GM08714 (cell line): ENCODE measurements around the gene SRP14.
"Not testable (repeated sequence)": the region's sequence is repeated elsewhere in the genome, so short reads cannot be mapped to it uniquely, and the experiment has no call there.

Experiments
- H3K4me3 ChIP-seq: fragments of 200-500 bp; sonication (Bioruptor generic); 2 replicates; pipeline ENCODE4 v1.5.1; 2014; ENCODE audit warnings: mild to moderate bottlenecking, low read length, inconsistent platforms
- ZNF274 ChIP-seq: IDR thresholded peaks from 2 replicates; pipeline ENCODE4 v1.6.1; 2012; ENCODE audit warnings: mild to moderate bottlenecking, low read depth, low read length

SRP14 gene

DNA sequence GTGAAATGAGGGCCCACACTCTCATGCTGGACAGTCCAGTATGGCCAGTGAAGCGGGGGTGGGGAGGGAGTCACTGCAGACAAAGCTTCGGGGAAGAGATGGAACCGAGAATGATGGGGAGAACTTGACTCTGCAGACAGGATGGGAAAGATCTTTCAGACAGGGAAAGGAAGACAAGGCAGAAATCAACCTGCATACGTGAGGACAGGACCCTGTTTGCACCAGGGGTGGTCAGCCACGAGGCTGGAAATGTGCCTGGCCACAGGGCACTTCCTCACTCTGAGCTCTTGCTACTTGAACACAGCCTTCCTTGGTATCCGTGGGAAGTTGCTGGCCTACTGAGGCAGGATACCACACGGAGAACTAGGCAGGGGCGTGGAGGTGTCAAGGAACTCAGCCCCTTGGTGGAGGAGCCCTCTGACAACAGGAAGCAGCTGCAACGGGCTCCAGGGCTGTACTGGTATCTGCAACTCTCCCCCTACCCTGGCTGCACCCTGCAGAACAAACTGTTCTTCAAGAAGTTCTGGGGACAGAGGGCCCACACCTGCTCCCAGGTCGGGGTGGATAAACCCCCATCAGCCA lies 9.3 kb upstream of the SRP14 start:
- no peak overlapping the region for H3K4me3 ChIP-seq
- no peak for TF ChIP-seq ZNF274

GRCh38 chr15:40047415-40048210 lies 8.6 kb upstream of the SRP14 start:
- TF ChIP-seq ZNF274: no peak
- H3K4me3 ChIP-seq: no peak overlapping the region

DNA sequence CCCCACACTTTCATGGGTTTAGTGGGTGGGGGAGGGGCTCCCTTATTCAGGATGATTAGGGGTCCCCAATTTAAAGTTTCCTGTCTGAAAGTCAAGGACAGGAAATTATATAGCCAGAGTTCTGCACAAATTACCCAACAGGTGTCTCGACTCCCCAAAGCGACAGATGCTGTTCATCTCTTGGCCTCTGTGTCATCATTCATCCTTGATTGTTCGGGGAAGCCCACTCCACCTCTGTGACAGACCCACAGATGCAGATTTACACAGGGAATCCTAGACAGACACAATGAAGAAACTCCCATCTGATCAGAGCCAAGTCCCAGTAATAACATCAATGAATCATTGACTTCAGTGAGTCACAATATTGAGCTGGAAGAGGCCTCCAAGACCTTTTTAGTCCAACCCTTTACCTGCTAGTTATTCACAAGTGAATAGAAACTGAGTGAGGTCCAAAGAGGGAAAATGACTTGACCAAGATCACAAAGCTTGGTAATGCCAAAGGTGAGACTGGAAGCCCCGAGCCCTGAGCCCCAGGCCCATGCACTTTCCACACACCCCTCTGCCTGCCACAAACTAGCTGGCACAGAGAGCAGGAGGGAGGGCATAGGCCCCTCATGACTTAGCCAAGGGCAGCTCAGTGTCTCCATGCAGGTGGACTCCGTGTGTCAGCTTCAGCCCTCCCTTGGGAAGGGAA lies 7.9 kb upstream of the SRP14 start:
- TF ChIP-seq ZNF274: no peak
- no peak overlapping the region for H3K4me3 ChIP-seq

GRCh38 chr15:40045572-40046217 lies 6.7 kb upstream of the SRP14 start:
- no peak for TF ChIP-seq ZNF274
- H3K4me3 ChIP-seq: no peak overlapping the region

DNA sequence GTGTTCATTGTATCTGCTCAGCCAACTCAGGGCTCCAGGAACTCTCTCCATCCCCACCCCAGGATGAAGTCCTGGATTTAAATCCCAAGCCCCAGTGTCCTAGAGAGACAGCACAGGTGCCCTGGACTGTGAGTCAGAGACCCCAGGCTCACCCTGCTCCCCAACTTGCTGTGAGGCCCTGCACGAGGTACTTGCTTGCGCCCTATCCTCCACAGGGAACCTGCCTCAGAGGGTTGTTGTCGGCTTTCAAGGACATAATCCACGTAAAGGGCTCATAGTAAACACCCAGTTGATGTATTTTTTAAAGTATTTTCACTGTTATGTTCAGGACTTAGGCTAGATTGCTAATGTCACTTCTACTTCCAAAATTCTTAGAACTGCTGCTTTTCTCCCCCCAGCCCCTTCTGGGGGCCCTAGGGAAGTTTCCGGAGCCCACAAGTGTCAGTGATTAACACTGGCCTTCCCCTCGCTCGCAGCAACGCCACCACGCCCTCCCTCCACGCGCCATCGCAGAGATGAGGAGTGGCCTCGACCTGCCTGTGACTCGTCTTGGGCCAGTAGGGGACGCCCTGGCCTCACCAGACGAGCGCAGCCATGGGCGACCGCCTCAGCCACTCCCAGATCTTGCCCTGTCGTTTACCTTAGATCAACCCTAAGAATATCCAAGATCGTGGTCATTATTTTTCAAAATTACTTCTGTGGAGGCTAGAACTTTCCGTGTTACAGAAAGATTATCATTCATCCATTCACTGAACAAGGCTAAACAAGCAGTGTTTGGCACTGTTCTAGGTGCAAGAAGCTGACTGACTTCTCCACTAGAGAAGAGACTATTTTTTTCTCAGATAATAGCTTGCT lies 6.0 kb upstream of the SRP14 start:
- no peak overlapping the region; the same call in 1 of the 2 replicates for H3K4me3 ChIP-seq
- TF ChIP-seq ZNF274: no peak

GRCh38 chr15:40043927-40044716 lies 5.1 kb upstream of the SRP14 start:
- H3K4me3 ChIP-seq: no peak overlapping the region
- no peak for TF ChIP-seq ZNF274

GRCh38 chr15:40042791-40043320 lies 3.9 kb upstream of the SRP14 start:
- H3K4me3 ChIP-seq: no peak overlapping the region
- TF ChIP-seq ZNF274: no peak

DNA sequence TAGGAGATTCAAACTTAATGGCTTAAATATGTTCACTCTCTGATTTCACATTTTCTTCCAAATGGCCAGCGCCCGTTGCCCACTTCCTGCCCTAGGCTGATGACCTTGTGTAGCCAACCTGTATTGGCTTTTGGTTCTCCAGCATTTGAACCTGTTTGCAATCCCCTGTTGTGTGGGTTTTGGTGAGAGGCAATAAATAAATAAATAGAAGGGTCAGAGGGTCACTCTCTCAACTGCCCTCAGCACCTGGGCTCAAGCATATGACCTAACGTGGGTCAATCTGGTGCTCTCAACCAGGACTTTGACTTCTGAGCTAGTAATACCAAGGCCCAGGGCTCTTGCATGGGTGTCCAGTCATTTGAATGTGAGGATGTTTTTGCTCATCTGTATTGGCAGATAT lies 1.8 kb upstream of the SRP14 start:
- TF ChIP-seq ZNF274: no peak
- no peak overlapping the region for H3K4me3 ChIP-seq

- no peak for TF ChIP-seq ZNF274
- H3K4me3 ChIP-seq: peak overlapping the region; percentile 71; the same call in 1 of the 2 replicates
These were observed 1.3 kb upstream of the SRP14 start for GRCh38 chr15:40040293-40040635.

DNA sequence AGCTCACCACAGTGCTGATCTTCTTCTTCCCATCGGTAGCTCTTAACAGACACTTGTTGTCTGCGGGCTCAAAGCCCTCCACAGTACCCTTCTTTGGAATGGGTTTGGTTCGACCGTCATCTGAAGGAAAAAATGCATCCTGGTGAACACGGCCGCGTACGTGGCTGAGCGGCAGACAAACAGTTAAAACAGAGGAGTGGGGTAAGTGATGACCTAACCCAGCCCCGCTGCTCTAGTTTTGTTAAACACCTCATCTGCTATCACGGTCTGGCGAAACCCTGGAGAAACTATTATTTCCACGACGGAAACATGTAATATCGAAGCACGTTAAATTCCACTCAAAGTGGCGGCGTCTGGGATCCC lies 725 bp downstream of the SRP14 start:
- H3K4me3 ChIP-seq: peak overlapping the region; percentile 71
- TF ChIP-seq ZNF274: no peak

DNA sequence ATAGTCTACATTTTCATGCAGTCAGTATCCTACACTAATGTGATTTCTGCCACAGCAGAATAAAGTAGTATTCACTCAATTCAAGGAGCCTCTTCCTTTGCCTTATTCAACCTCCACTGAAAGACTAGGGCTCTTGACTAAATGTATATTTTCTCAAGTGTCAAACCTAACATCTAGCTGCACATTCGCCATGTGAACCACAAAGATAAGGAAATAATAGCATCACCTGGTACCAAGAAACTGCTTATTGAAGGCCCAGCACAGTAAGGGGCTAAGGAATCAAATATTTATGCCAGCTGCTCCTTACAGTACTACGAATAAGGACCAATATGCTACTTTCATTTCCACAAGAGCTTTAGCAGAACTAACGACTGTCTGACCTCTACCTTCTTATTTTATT lies 1.3 kb downstream of the SRP14 start:
- peak overlapping the region; percentile 71 for H3K4me3 ChIP-seq
- TF ChIP-seq ZNF274: no peak

- not testable (repeated sequence) for H3K4me3 ChIP-seq
These were observed 3.8 kb downstream of the SRP14 start for GRCh38 chr15:40035182-40035581.
